ENCODE results near the gene AGPS.
A peak's percentile ranks its signal among the peaks of the same experiment; 100 is the strongest.

Gene AGPS

DNA sequence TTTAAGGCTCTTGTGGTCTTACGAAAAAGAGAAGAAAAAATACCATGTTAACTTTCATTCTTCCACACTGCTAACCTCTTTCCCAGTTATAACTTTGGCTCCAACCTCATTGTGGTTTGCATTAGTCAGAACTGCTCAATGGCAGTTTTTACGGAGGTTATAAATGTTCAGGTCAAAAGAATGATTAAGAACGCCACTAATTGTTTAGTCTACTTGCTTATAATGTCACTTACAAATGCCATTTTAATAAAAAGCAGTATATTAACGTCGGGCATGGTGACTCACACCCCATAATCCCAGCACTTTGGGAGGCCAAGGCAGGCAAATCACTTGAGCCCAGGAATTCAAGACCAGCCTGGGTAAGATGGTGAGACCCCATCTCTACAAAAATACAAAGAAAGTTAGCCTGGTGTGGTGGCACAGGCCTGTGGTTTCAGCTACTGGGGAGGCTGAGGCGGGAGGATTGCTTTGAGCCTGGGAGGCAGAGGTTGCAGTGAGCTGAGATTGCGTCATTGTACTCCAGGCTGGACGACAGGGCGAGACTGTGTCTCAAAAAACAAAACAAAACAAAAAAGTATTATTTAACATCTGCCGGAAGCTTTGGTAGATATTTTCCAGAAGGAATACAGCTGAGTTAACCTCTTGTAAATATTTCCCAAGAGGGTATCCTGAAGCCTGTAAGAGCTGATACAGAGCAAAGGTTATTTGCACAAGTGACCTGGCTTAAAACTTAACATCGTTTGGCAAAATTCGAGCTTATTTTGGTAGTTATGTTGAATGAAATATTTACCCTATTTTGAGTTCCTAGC, 5.1 kb downstream of the AGPS start:
- no peak for DNase-seq (ENCODE audit: low spot score)
- Histone ChIP-seq H3K4me3 (no peak overlapping the region), H3K27ac (peak overlapping the region in 1 of 2 donors; percentile 38)
- TF ChIP-seq, protein P1, sequence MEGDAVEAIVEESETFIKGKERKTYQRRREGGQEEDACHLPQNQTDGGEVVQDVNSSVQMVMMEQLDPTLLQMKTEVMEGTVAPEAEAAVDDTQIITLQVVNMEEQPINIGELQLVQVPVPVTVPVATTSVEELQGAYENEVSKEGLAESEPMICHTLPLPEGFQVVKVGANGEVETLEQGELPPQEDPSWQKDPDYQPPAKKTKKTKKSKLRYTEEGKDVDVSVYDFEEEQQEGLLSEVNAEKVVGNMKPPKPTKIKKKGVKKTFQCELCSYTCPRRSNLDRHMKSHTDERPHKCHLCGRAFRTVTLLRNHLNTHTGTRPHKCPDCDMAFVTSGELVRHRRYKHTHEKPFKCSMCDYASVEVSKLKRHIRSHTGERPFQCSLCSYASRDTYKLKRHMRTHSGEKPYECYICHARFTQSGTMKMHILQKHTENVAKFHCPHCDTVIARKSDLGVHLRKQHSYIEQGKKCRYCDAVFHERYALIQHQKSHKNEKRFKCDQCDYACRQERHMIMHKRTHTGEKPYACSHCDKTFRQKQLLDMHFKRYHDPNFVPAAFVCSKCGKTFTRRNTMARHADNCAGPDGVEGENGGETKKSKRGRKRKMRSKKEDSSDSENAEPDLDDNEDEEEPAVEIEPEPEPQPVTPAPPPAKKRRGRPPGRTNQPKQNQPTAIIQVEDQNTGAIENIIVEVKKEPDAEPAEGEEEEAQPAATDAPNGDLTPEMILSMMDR (IDR thresholded peaks at IDR 0.05): no peak

DNA sequence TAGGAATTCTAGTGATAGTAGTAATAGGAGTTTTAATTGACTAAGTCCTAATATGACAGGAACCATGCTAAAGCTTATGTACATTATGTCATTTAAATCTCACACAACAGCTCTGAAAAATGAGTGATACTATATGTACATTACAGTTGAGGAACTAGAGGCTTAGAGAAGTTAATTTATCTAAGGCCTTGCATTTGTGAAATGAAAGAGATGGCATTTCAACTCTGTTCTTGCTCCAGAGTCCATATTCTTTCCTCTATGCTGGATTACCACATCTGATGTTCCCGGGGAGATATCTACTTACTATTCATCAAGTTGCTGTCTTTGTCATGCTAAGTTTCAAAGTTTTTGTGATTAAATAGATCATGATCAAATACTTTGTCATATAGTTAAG, 5.7 kb downstream of the AGPS start:
- Histone ChIP-seq H3K27ac (no peak overlapping the region), H3K4me3 (no peak overlapping the region)
- TF ChIP-seq, protein P1 (IDR thresholded peaks at IDR 0.05): no peak
- DNase-seq (ENCODE audit: low spot score): no peak

DNA sequence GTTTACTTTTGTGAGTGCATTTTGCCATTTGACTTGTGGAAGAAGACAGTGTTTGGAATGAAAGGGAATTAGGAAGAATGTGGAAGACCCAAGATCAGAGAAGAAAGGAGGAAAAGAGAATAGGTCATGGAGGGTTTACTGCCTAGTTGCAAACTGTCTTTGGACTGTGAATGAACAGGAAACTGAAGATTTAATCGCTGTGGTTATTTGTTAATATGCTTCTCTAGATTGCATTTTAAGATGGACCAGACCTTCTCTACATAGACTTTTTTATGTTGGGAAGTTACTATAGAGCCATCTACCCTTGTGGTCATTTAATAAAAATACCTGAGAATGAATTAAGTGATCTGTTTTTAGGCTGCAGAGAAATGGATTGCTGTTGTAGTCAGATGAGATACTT, 6.2 kb downstream of the AGPS start:
- TF ChIP-seq, protein P1 (IDR thresholded peaks at IDR 0.05): no peak
- DNase-seq (ENCODE audit: low spot score): no peak
- H3K4me3 ChIP-seq: no peak overlapping the region
- no peak overlapping the region for H3K27ac ChIP-seq

DNA sequence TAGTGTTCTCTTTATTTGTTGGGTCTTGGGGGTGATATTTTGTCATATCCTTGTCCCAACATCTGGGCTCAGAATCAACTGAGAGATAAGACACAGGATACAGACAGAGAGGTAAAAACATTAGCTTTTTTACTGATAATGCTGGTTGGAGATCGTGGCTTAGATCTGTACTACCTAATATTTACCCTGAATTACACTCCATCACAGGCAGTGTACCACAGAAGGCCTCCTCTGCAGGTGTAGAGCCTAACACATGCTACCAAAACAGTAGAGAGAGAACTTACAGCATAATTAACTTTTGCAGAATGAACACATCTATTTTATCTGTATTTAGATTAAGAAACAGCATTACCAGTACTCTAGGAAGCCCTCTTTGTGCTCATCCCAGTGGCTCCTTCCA, 6.8 kb downstream of the AGPS start:
- no peak for DNase-seq (ENCODE audit: low spot score)
- no peak overlapping the region for H3K27ac ChIP-seq
- TF ChIP-seq, protein P1 (IDR thresholded peaks at IDR 0.05): no peak
- H3K4me3 ChIP-seq: no peak overlapping the region

DNA sequence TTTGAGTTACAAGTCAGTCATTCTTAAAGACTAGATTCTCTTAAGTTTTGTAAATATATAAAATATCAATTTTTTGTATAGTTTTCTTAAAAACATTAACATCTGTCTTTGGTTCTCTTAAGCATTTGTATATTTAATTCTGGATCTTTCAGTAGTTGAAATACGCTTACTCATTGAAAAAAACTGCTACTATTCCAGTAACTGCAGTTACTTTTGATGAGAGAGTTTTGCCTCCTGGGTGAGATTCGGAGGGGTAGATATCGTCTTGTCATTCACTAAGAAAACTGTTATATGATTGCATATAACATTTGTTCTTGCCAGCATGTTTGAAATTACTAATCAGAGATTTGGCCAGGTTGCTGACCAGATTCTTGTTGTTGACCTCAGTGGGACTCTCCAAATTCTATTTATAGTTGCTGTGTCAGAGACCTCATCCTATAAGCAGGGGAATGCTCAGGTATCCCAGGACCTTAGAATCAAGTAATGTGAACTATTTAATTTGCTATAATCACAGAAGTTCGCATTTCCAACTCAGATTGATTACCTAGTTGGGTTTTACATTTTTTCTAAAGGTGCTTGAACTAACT, 7.9 kb downstream of the AGPS start:
- TF ChIP-seq, protein P1 (IDR thresholded peaks at IDR 0.05): no peak
- Histone ChIP-seq H3K27ac (no peak overlapping the region), H3K4me3 (no peak overlapping the region)

DNA sequence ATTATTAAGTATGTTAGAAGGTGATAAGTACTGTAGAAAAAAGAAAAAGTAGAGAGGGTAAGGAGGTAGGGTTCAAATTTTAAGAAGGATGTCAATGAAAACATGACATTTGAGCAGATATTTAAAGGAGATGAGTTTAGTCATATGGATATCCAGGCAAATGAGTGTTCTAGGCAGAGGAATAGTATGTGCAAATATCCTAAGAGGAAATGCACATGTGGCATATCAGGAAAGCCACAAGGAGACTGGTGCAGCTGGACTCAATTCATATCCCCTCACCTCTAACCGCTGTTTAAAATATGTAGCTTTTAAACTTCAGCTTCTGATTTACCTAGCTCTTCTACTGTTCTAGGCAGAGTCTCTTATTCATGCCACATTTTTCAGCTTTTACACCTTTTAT, 9.5 kb downstream of the AGPS start:
- DNase-seq (ENCODE audit: low spot score): no peak
- TF ChIP-seq, protein P1 (IDR thresholded peaks at IDR 0.05): no peak
- H3K4me3 ChIP-seq: no peak overlapping the region
- H3K27ac ChIP-seq: no peak overlapping the region

More for the DNA sequence above, 7.9 kb downstream of the AGPS start:
- DNase-seq (ENCODE audit: low spot score): no peak

DNA sequence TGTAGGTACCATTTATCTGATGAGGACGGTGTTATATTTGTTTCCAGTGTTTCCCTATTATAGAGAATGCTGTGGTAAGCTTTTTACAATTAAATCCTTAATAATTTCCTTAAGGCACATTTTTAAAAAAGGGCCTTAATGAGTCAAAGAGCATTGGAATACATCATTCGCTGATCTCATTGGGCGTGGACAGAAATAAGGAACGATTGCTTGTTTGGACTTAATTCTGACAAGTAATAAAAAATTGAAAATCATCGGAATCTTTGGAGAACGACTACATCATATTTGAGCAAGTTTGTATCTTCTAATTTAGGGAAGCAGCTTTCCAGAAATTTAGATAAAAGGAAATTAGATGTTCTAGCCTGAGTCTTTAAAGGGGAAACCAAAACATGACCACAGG, 11.3 kb downstream of the AGPS start:
- no peak for DNase-seq (ENCODE audit: low spot score)
- Histone ChIP-seq H3K4me3 (no peak overlapping the region), H3K27ac (no peak overlapping the region)
- TF ChIP-seq, protein P1 (IDR thresholded peaks at IDR 0.05): no peak

All from coronary artery (tissue), 2 donors.